Measurements from ENCODE around the gene AMZ1.
A peak's percentile ranks its signal among the peaks of the same experiment; 100 is the strongest.

Gene AMZ1

DNA sequence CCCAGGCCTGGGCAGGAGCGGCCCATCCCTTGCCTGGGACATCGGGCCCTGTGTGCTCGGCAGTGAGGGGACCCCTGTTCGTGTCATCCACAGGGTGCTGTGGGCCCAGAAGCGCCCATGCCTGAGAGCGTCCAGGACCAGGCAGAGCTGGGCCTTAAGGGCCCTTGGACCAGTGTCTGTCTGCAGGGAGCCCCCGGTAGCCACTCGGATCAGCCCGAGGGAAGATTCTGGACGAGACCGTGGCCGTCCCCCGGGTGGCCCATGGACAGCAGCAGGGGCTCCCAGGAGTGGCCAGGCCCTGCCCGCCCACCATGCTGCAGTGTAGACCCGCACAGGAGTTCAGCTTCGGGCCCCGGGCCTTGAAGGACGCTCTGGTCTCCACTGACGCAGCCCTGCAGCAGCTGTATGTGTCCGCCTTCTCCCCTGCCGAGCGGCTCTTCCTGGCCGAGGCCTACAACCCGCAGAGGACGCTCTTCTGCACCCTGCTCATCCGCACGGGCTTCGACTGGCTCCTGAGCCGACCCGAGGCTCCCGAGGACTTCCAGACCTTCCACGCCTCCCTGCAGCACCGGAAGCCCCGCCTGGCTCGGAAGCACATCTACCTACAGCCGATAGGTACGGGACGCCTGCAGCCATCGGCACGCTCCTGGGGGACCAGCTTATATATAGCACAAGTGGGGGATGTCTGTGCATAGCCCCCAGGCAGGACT, 12.3 kb downstream of the AMZ1 start:
- Histone ChIP-seq H3K4me2 (ENCODE audit: low read length) (no peak overlapping the region), H3K9ac (ENCODE audit: low read depth, low read length) (no peak overlapping the region)

DNA sequence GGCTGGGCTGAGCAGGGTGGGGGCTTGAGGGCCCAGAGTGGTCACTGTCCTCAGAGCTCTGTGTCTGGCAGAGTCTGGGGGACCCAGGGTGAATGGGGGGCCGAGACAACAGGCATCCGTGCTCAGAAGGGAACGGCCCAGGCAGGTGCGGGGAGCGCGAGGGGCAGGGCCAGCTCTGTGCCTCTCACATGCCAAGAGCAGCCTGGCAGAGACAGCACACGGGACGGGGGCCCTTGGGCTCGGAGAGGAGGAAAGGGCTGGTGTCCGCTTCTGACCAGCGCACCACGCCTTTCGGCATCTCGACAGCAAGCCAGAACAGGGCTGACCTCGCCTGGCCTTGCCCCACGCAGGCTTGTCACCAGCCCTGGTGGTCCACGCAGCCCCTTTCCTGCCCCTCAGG, 13.4 kb downstream of the AMZ1 start:
- Histone ChIP-seq H3K27me3 (ENCODE audit: control insufficient read depth, insufficient read depth, low read length) (peaks cover 8% of the 10 kb centered on the region), H3K9me3 (replicated peaks; ENCODE audit: low read length) (no peaks in the 10 kb centered on the region), H3K4me3 (ENCODE audit: low read length) (no peak overlapping the region), H3K4me2 (ENCODE audit: low read length) (peak overlapping the region; percentile 46), H3K4me1 (ENCODE audit: control insufficient read depth, insufficient read depth, low read length) (peaks cover 8% of the 10 kb centered on the region), H3K9ac (ENCODE audit: low read depth, low read length) (no peak overlapping the region), H3K36me3 (ENCODE audit: insufficient read depth, low read length) (no peaks in the 10 kb centered on the region)

More for the DNA sequence above, 12.3 kb downstream of the AMZ1 start:
- peaks cover 8% of the 10 kb centered on the region for H3K27me3 ChIP-seq (ENCODE audit: control insufficient read depth, insufficient read depth, low read length)
- peaks cover 8% of the 10 kb centered on the region for H3K4me1 ChIP-seq (ENCODE audit: control insufficient read depth, insufficient read depth, low read length)
- H3K9me3 ChIP-seq (replicated peaks; ENCODE audit: low read length), result no peaks in the 10 kb centered on the region
- no peak overlapping the region for H3K4me3 ChIP-seq (ENCODE audit: low read length)
- H3K36me3 ChIP-seq (ENCODE audit: insufficient read depth, low read length), result no peaks in the 10 kb centered on the region

DNA sequence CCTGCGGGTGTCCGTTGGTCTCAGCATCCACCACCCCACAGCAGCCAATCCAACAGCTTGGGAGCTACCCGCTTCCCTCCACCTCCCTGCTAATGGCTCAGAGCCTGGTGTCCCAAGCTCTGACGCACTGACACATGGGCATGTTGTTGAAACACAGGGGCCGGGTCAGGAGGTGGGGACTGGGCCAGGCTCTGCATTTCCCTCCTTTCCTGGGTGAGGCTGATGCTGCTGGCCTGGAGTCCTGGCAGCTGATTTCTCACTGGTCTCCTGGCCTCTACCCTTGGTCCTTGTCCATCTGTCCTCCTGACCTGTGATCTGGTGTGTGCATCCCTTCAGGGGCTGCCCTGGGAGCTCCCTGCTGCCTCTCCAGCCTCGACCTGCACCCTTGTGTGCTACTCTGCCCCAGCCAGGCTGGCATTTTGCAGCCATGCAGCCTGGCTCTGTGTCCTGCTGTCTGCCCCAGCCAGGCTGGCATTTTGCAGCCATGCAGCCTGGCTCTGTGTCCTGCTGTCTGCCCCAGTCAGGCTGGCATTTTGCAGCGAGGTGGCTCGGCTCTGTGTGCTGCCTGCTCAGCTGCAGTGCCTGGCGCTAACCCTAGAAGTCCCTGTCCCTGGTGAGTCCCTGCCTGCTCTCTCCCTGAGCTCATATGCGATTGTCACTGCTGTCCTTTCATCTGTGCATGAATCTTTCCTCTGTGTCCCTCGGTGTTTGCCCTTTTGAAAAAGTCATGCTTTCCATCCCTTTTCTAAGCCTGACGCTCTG, 14.0 kb downstream of the AMZ1 start:
- no peak overlapping the region for H3K9ac ChIP-seq (ENCODE audit: low read depth, low read length)
- H3K4me1 ChIP-seq (ENCODE audit: control insufficient read depth, insufficient read depth, low read length), result peaks cover 8% of the 10 kb centered on the region
- H3K4me3 ChIP-seq (ENCODE audit: low read length), result no peak overlapping the region
- H3K36me3 ChIP-seq (ENCODE audit: insufficient read depth, low read length), result no peaks in the 10 kb centered on the region
- peaks cover 8% of the 10 kb centered on the region for H3K27me3 ChIP-seq (ENCODE audit: control insufficient read depth, insufficient read depth, low read length)
- no peaks in the 10 kb centered on the region for H3K9me3 ChIP-seq (replicated peaks; ENCODE audit: low read length)
- H3K4me2 ChIP-seq (ENCODE audit: low read length), result peak overlapping the region; percentile 46

DNA sequence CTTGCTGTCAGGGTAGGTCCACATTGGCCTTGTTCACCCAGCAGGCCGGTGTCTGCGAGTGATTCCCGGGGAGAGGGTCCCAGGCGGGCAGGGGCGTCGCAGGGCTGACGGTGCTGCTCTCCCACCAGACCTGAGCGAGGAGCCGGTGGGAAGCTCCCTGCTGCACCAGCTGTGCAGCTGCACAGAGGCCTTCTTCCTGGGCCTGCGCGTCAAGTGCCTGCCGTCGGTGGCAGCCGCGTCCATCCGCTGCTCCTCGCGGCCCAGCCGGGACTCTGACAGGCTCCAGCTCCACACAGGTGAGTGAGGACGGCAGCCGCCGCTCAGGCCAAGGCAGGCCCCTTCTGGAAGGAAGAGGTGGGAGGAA, 14.6 kb downstream of the AMZ1 start:
- no peak overlapping the region for H3K9ac ChIP-seq (ENCODE audit: low read depth, low read length)
- H3K4me2 ChIP-seq (ENCODE audit: low read length), result no peak overlapping the region
- no peaks in the 10 kb centered on the region for H3K9me3 ChIP-seq (replicated peaks; ENCODE audit: low read length)
- H3K4me1 ChIP-seq (ENCODE audit: control insufficient read depth, insufficient read depth, low read length), result peaks cover 8% of the 10 kb centered on the region
- no peak overlapping the region for H3K4me3 ChIP-seq (ENCODE audit: low read length)
- no peaks in the 10 kb centered on the region for H3K36me3 ChIP-seq (ENCODE audit: insufficient read depth, low read length)
- peaks cover 8% of the 10 kb centered on the region for H3K27me3 ChIP-seq (ENCODE audit: control insufficient read depth, insufficient read depth, low read length)

DNA sequence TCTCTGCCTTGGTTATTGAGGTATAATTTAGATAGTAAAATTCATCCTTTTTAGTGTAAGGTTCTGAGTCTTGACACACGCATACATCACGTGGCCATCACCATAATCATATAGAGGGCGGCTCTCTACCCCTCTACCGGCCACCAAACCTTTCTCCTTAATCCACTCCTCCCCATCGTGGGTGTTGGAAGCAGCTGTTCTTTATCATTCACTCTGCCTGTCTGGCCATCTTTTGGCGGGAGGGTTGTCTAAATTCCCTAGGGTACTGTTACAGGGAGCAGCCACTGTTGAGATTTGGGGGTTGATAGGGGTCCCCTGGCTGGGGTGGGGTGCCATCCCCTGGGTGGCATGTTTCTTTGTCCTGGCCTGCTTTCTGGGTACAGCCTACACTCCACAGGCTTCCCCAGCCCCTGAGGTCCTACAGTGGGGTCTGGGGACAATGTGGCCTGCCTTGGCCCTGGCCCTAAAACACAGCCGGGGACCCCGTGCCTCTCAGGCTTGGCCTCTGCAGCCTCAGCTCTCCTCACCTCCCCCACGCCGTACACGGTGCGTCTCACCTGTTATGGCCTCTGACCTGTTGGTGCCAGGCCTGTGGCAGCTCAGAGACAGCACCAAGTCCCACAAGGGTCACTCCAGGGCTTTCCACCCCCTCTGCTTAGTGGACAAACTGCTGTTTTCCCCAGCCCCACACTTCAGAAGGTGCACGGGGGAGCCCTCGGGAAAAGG, 17.5 kb downstream of the AMZ1 start:
- Histone ChIP-seq H3K9me3 (replicated peaks; ENCODE audit: low read length) (no peaks in the 10 kb centered on the region), H3K27me3 (ENCODE audit: control insufficient read depth, insufficient read depth, low read length) (peaks cover 3% of the 10 kb centered on the region), H3K4me3 (ENCODE audit: low read length) (no peak overlapping the region), H3K4me2 (ENCODE audit: low read length) (no peak overlapping the region), H3K36me3 (ENCODE audit: insufficient read depth, low read length) (no peaks in the 10 kb centered on the region), H3K9ac (ENCODE audit: low read depth, low read length) (no peak overlapping the region), H3K4me1 (ENCODE audit: control insufficient read depth, insufficient read depth, low read length) (peaks cover 14% of the 10 kb centered on the region)

DNA sequence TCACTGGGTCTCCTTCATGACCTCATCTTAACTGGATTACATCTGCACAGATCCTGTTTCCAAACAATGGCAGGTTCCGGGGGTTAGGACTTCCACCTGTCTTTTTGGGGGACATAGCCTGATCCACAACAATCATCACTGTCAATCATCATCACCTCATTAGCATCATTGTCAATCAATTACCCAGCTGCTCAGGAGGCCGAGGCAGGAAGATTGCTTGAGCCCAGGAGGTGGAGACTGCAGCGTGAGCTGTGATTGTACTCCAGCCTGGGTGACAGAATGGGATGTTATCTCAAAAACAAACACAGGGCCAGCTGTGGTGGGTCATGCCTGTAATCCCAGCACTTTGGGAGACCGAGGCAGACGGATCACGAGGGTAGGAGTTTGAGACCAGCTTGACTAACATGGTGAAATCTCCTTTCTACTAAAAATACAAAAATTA, 18.7 kb downstream of the AMZ1 start:
- H3K4me3 ChIP-seq (ENCODE audit: low read length), result no peak overlapping the region
- no peak overlapping the region for H3K9ac ChIP-seq (ENCODE audit: low read depth, low read length)
- no peaks in the 10 kb centered on the region for H3K9me3 ChIP-seq (replicated peaks; ENCODE audit: low read length)
- no peak overlapping the region for H3K4me2 ChIP-seq (ENCODE audit: low read length)
- H3K4me1 ChIP-seq (ENCODE audit: control insufficient read depth, insufficient read depth, low read length), result peaks cover 10% of the 10 kb centered on the region
- no peaks in the 10 kb centered on the region for H3K27me3 ChIP-seq (ENCODE audit: control insufficient read depth, insufficient read depth, low read length)
- no peaks in the 10 kb centered on the region for H3K36me3 ChIP-seq (ENCODE audit: insufficient read depth, low read length)

DNA sequence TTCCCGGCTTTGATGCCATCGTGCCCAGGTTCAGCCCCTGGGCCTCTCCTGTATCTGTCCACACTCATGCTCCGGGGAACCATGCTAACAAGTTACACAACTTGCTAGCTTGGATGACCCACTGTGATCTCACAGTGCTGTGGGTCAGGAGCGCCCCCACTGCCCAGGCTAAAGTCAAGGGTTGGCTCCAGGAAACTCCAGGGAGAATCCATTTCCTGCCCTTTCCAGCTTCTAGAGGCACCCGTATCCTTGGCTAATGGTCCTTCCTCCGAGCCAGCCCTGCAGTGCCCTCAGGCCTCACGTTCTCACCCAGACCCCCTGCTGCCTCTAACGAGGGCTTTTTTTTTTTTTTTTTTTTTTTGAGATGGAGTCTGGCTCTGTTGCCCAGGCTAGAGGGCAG, 19.5 kb downstream of the AMZ1 start:
- Histone ChIP-seq H3K9ac (ENCODE audit: low read depth, low read length) (no peak overlapping the region), H3K4me1 (ENCODE audit: control insufficient read depth, insufficient read depth, low read length) (peaks cover 6% of the 10 kb centered on the region), H3K27me3 (ENCODE audit: control insufficient read depth, insufficient read depth, low read length) (no peaks in the 10 kb centered on the region), H3K9me3 (replicated peaks; ENCODE audit: low read length) (no peaks in the 10 kb centered on the region), H3K4me3 (ENCODE audit: low read length) (no peak overlapping the region), H3K4me2 (ENCODE audit: low read length) (no peak overlapping the region), H3K36me3 (ENCODE audit: insufficient read depth, low read length) (no peaks in the 10 kb centered on the region)

DNA sequence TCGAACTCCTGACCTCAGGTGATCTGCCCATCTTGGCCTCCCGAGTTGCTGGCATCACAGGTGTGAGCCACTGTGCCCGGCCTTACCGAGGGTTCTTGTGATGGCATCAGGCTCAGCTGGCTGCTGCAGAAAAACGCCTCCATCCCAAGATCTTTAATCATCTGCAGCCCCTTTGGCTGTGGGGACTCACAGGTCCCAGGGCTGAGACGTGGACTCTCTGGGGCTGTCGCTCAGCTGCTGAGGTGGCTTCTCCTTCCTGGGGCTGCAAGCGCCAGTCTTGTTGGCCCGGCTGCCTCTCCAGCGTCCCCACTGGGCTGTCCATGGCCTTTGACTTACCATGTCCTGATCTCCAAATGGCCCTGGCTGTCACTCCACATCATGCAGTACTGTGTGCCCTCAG, 20.0 kb downstream of the AMZ1 start:
- Histone ChIP-seq H3K36me3 (ENCODE audit: insufficient read depth, low read length) (no peaks in the 10 kb centered on the region), H3K4me2 (ENCODE audit: low read length) (no peak overlapping the region), H3K4me3 (ENCODE audit: low read length) (no peak overlapping the region), H3K4me1 (ENCODE audit: control insufficient read depth, insufficient read depth, low read length) (peaks cover 6% of the 10 kb centered on the region), H3K9ac (ENCODE audit: low read depth, low read length) (no peak overlapping the region), H3K27me3 (ENCODE audit: control insufficient read depth, insufficient read depth, low read length) (no peaks in the 10 kb centered on the region), H3K9me3 (replicated peaks; ENCODE audit: low read length) (no peaks in the 10 kb centered on the region)

DNA sequence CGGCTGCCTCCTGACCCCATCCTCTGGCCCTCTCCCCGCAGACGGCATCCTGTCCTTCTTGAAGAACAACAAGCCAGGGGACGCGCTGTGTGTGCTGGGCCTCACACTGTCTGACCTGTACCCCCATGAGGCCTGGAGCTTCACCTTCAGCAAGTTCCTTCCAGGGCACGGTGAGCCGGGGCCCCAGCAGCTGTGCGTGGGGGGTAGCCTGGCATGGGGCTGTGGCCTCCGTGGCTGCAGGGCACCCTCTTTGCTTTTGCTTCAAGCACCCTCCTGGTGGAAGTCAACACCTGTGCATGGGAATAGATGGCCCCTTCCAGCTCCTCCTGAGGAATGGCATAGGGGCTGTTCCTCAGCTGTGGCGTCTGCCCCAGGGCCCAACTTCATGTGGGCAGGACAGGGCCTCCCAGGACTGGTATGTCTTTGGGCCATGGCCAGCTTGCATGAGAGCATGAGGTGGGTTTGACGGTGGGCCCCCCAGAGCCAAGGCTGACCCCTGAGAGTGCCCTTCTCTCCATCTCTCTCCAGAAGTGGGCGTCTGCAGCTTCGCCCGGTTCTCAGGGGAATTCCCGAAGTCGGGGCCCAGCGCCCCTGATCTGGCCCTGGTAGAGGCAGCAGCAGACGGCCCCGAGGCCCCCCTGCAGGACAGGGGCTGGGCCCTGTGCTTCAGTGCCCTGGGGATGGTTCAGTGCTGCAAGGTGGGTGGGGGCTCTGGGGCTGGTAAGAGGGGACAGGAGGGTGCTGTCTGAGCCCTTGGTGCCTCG, 20.7 kb downstream of the AMZ1 start:
- Histone ChIP-seq H3K9me3 (replicated peaks; ENCODE audit: low read length) (no peaks in the 10 kb centered on the region), H3K4me3 (ENCODE audit: low read length) (no peak overlapping the region), H3K4me1 (ENCODE audit: control insufficient read depth, insufficient read depth, low read length) (peaks cover 6% of the 10 kb centered on the region), H3K36me3 (ENCODE audit: insufficient read depth, low read length) (no peaks in the 10 kb centered on the region), H3K27me3 (ENCODE audit: control insufficient read depth, insufficient read depth, low read length) (no peaks in the 10 kb centered on the region), H3K9ac (ENCODE audit: low read depth, low read length) (no peak overlapping the region), H3K4me2 (ENCODE audit: low read length) (no peak overlapping the region)

DNA sequence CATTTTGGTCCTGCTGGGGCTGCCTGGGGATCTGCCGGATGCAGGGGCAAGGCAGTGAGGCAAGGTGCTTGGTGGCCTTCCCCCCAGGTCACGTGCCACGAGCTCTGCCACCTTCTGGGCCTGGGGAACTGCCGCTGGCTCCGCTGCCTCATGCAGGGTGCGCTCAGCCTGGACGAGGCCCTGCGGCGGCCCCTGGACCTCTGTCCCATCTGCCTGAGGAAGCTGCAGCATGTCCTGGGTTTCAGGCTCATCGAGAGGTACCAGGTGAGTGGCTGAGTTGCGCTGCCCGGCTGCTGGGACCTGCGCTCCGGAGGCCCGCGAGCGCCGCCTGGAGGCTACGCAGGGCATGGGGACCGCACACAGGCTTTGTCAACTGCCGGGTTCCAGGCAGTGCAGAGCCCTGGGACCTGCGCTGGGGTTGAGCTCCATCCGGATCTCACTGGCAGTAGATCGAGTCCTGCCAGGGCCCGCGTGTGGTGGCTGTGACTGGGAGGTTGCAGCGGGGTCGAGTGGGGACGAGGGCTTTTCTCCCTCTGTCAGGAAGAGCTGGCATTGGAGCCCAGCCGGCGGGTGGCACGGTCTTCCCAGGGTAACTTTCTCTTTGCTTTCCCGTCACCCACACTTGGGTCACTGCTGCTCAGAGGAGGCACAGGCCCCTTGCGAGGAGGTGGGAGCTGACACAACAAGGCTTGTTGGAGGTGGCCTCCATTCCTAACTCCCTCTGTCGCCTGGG, 21.7 kb downstream of the AMZ1 start:
- H3K27me3 ChIP-seq (ENCODE audit: control insufficient read depth, insufficient read depth, low read length), result no peaks in the 10 kb centered on the region
- H3K36me3 ChIP-seq (ENCODE audit: insufficient read depth, low read length), result no peaks in the 10 kb centered on the region
- H3K4me1 ChIP-seq (ENCODE audit: control insufficient read depth, insufficient read depth, low read length), result peaks cover 6% of the 10 kb centered on the region
- no peaks in the 10 kb centered on the region for H3K9me3 ChIP-seq (replicated peaks; ENCODE audit: low read length)
- H3K4me2 ChIP-seq (ENCODE audit: low read length), result peak overlapping the region; percentile 74
- H3K9ac ChIP-seq (ENCODE audit: low read depth, low read length), result peak overlapping the region; percentile 20
- no peak overlapping the region for H3K4me3 ChIP-seq (ENCODE audit: low read length)
